B cell (primary cell): ENCODE results near the gene CASK. TPM values are rescaled to one million over a fixed set of nuclear protein-coding genes. Genes with fewer than 3 reads are reported as not detected.
"Not testable (repeated sequence)": the region's sequence is repeated elsewhere in the genome, so short reads cannot be mapped to it uniquely, and the experiment has no call there.

Source experiments
- ATAC-seq: fragments of 200-7000 bp; cut with Tn5 transposase; one replicate; pipeline ENCODE4 v1.10.0; 2021; ENCODE audit warnings: low read depth, mild to moderate bottlenecking, moderate number of reproducible peaks, moderate library complexity
- CTCF ChIA-PET: fragments of 350-600 bp; sonication (Branson Sonifier 250); formaldehyde crosslinking; loops from one replicate; lab custom pipeline; 2021; ENCODE audit warnings: antibody characterized with exemption, inconsistent platforms; lab: Charles Lee
- POLR2A ChIA-PET: fragments of 350-600 bp; sonication (Branson Sonifier 250); formaldehyde crosslinking; loops from one replicate; lab custom pipeline; 2021; ENCODE audit warnings: antibody characterized with exemption; lab: Charles Lee
- DNase-seq: peaks from one replicate; pipeline ENCODE4 v3.0.0; 2013
- H2AFZ ChIP-seq: 2 replicates; pipeline ENCODE4 v1.6.1; 2012; ENCODE audit warnings: mild to moderate bottlenecking, low read depth, low read length; ENCODE audit not compliant: insufficient read depth, poor library complexity, severe bottlenecking
- H3K27ac ChIP-seq, 2 donors: 1 replicate in 1 of 2; 2 replicates in 1 of 2; pipeline ENCODE4 v1.5.1; 2012 to 2013; ENCODE audit warnings: low read length in 2 of 2, mild to moderate bottlenecking in 2 of 2, moderate library complexity in 1 of 2
- H3K27me3 ChIP-seq, 4 experiments: fragments of 200-600 bp in 1 of 4; sonication (generic) in 1 of 4; replicated peaks in 1 of 4; 1 replicate in 2 of 4; 2 replicates in 2 of 4; pipeline versions ENCODE4 v1.6.1 to v1.7.0; 2013 to 2016; ENCODE audit warnings: low read length in 3 of 4, mild to moderate bottlenecking in 2 of 4, mixed read lengths in 1 of 4, moderate library complexity in 1 of 4; ENCODE audit not compliant: insufficient read depth in 4 of 4, control insufficient read depth in 3 of 4; ENCODE audit errors: control extremely low read depth in 1 of 4
- H3K36me3 ChIP-seq, 2 experiments: replicated peaks in 1 of 2; 1 replicate in 1 of 2; 2 replicates in 1 of 2; pipeline versions ENCODE4 v1.6.1 to v1.7.1; 2013; ENCODE audit warnings: low read length in 1 of 2; ENCODE audit not compliant: insufficient read depth in 2 of 2, control insufficient read depth in 1 of 2; ENCODE audit errors: control extremely low read depth in 1 of 2, extremely low read depth in 1 of 2
- H3K4me1 ChIP-seq, 2 donors: fragments of 200-600 bp in 1 of 2; sonication (generic) in 1 of 2; 1 replicate in 1 of 2; 2 replicates in 1 of 2; pipeline versions ENCODE4 v1.5.1 to v1.6.1; 2013 to 2017; ENCODE audit warnings: low read length in 2 of 2; ENCODE audit not compliant: control insufficient read depth in 2 of 2, insufficient read depth in 2 of 2
- H3K4me2 ChIP-seq: replicated peaks from 2 replicates; pipeline ENCODE3; 2012; ENCODE audit warnings: mild to moderate bottlenecking, low read depth, low read length; ENCODE audit not compliant: poor library complexity, severe bottlenecking
- H3K4me3 ChIP-seq, 5 experiments: fragments of 200-600 bp in 1 of 5; sonication (generic) in 1 of 5; 1 replicate in 3 of 5; 2 replicates in 2 of 5; pipeline versions ENCODE4 v1.5.1 to v1.7.0; 2011 to 2016; ENCODE audit warnings: low read length in 4 of 5, mild to moderate bottlenecking in 4 of 5, low read depth in 2 of 5, control low read depth in 1 of 5, moderate library complexity in 1 of 5; ENCODE audit not compliant: insufficient read depth in 1 of 5; ENCODE audit errors: control extremely low read depth in 1 of 5, extremely low read depth in 1 of 5
- H3K79me2 ChIP-seq: fragments of 200-600 bp; sonication (generic); one replicate; pipeline ENCODE4 v1.6.0; 2016; ENCODE audit warnings: low read length; ENCODE audit not compliant: control insufficient read depth, insufficient read depth
- H3K9ac ChIP-seq: fragments of 200-600 bp; sonication (generic); 2 replicates; pipeline ENCODE4 v1.6.1; 2017; ENCODE audit warnings: mild to moderate bottlenecking, low read length, moderate library complexity
- H3K9me3 ChIP-seq, 3 donors: one replicate each; pipeline versions ENCODE4 v1.6.1 to v1.7.1; 2013; ENCODE audit warnings: low read length in 2 of 3; ENCODE audit not compliant: control insufficient read depth in 2 of 3, insufficient read depth in 1 of 3; ENCODE audit errors: control extremely low read depth in 1 of 3
- H4K20me1 ChIP-seq: 2 replicates; pipeline ENCODE4 v1.6.0; 2012; ENCODE audit warnings: mild to moderate bottlenecking, low read length; ENCODE audit not compliant: insufficient read depth, control insufficient read depth, poor library complexity, severe bottlenecking
- H3K27ac Mint-ChIP-seq: one replicate; pipeline ENCODE4 v1.8.0; 2021; ENCODE audit warnings: mixed read lengths
- H3K27me3 Mint-ChIP-seq: one replicate; pipeline ENCODE4 v1.8.0; 2021; ENCODE audit warnings: mixed read lengths
- H3K4me1 Mint-ChIP-seq: one replicate; pipeline ENCODE4 v1.8.0; 2021; ENCODE audit warnings: mixed read lengths
- H3K4me3 Mint-ChIP-seq: one replicate; pipeline ENCODE4 v1.8.0; 2021; ENCODE audit warnings: mixed read lengths
- H3K9me3 Mint-ChIP-seq: one replicate; pipeline ENCODE4 v1.8.0; 2022; ENCODE audit warnings: mixed read lengths; ENCODE audit not compliant: insufficient read depth
- EZH2 ChIP-seq: IDR thresholded peaks from 2 replicates; pipeline ENCODE4 v1.6.1; 2012; ENCODE audit warnings: borderline replicate concordance, low read depth, mild to moderate bottlenecking, moderate library complexity, low read length; ENCODE audit not compliant: insufficient read depth, poor library complexity, severe bottlenecking
- WGBS: methylation state at CpG from one replicate; pipeline ENCODE4 v1.1.5; 2013; ENCODE audit warnings: missing lambda C conversion rate; ENCODE audit not compliant: insufficient coverage; 5-methylcytosine and 5-hydroxymethylcytosine counted together
- intact Hi-C: fragments of 100-400 bp; cut with micrococcal nuclease; formaldehyde crosslinking; loops from one replicate; pipeline ENCODE4 v1.10.0; 2022
- polyA plus RNA-seq: library from polyadenylated mRNA; depleted of rRNA; stranded (reverse); fragments of >200 nt; gene quantifications from 2 replicates; pipeline ENCODE4 v1.2.3, GENCODE V29; 2012
- total RNA-seq, 2 donors: library from RNA; stranded (reverse); fragments of 120-200 nt in 1 of 2; gene quantifications; 1 replicate in 1 of 2; 2 replicates in 1 of 2; pipeline versions ENCODE4 v1.2.3 to v1.2.4, GENCODE V29; 2013 to 2022

The CASK gene
- total and polyA plus RNA-seq, 2 donors (not counting 1 experiment from before 2014, with no cell fraction given): 14.2 to 50.4 TPM

- intact Hi-C loops: no loop called here
- Histone ChIP-seq H2AFZ (no peak overlapping the region), H3K36me3 (no peaks in the 10 kb centered on the region), H3K27ac (no peak overlapping the region), H3K4me2 (no peak overlapping the region), H3K4me1 (peaks cover 12 to 15% of the 10 kb centered on the region in 2 donors), H3K27me3 (no peaks in the 10 kb centered on the region), H3K9me3 (no peaks in the 10 kb centered on the region), H3K79me2 (no peaks in the 10 kb centered on the region), H4K20me1 (no peaks in the 10 kb centered on the region), H3K4me3 (no peak overlapping the region), H3K9ac (no peak overlapping the region)
- no peaks in the 10 kb centered on the region for H3K27me3 Mint-ChIP-seq
- DNase-seq (no peak), ATAC-seq (no peak)
- H3K4me1 Mint-ChIP-seq: peaks cover 30% of the 10 kb centered on the region
- WGBS: no CpG with 5 or more reads among the region's 2 CpGs
- H3K27ac Mint-ChIP-seq: no peak overlapping the region
- H3K9me3 Mint-ChIP-seq: no peaks in the 10 kb centered on the region
- ChIA-PET CTCF (no interaction called here), POLR2A (interaction anchor here (0.7 kb wide), 1 partner anchor 57 kb away, joined by 3 read pairs; no protein-coding TSS in a partner anchor)
- no peak for TF ChIP-seq EZH2
- no peak overlapping the region for H3K4me3 Mint-ChIP-seq
Measured at GRCh38 chrX:41607264-41607832, 316.0 kb downstream of the CASK start.

- H3K79me2 ChIP-seq, POLR2A ChIA-PET, H3K27ac ChIP-seq, H3K27me3 Mint-ChIP-seq, H2AFZ ChIP-seq, H3K4me3 ChIP-seq, H4K20me1 ChIP-seq, H3K4me3 Mint-ChIP-seq, H3K9ac ChIP-seq, H3K9me3 Mint-ChIP-seq, DNase-seq, H3K9me3 ChIP-seq, H3K27ac Mint-ChIP-seq, H3K4me2 ChIP-seq, H3K27me3 ChIP-seq, CTCF ChIA-PET, ATAC-seq, H3K36me3 ChIP-seq, intact Hi-C loops: not testable (repeated sequence)
- WGBS: no CpG with 5 or more reads among the region's 4 CpGs
- peaks cover 12 to 15% of the 10 kb centered on the region in 2 donors for H3K4me1 ChIP-seq
- peaks cover 30% of the 10 kb centered on the region for H3K4me1 Mint-ChIP-seq
Measured at GRCh38 chrX:41606057-41606456, 317.3 kb downstream of the CASK start.
